Measurements from ENCODE around the gene BUB1. TPM values are rescaled to one million over a fixed set of nuclear protein-coding genes. Genes with fewer than 3 reads are reported as not detected.

Gene BUB1
- total and polyA plus RNA-seq, 9 of the 15 experiments (the other 6 are each of a cell fraction or from before 2014, with no cell fraction given), result 73.4 to 247 (median 118) TPM

DNA sequence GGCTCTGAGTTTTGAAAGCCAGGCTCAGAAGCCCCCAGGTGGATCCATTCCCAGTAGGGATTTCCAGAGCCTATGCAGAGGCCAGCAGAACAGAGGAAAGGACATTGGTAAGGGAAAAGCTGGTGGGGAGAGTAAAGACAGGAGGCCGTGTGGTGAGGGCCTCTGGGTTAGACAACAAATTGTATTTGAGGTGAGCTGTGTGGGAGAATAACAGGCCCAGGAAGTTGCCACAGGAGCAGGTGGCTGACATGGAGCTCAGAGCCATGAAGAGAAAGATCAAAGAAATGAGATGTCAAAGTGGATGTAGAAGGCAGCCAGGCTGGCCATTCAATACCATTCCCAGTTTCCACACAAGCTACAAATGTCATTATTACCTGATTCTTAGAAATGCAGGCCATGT, 8.8 kb downstream of the BUB1 start:
- ChIA-PET POLR2A (interaction anchor here (1.8 kb wide), 1 partner anchor 9 kb away, joined by 9 read pairs; the partner anchor contains the start of gene BUB1), CTCF (ENCODE audit: low intra/inter-chr PET ratio) (no interaction called here)
- H4K20me1 ChIP-seq (replicated peaks; ENCODE audit: control insufficient read depth, insufficient read depth, low read length), result no peaks in the 10 kb centered on the region
- no peak overlapping the region for H2AFZ ChIP-seq (ENCODE audit: low read depth, low read length)
- ATAC-seq (no peak), DNase-seq (ENCODE audit: extremely low read depth in 1 of 4, low spot score in 3 of 4) (no peak), FAIRE-seq (no peak)
- BruUV-seq (replicated peaks), result no TSS peak
- no peak overlapping the region for H3K4me3 ChIP-seq
- H3K27me3 ChIP-seq (ENCODE audit: control insufficient read depth in 2 of 2, insufficient read depth in 2 of 2, low read length in 2 of 2), result no peaks in the 10 kb centered on the region
- H3K79me2 ChIP-seq (ENCODE audit: control insufficient read depth, insufficient read depth, low read length), result peaks cover 48% of the 10 kb centered on the region
- H3K4me1 ChIP-seq (replicated peaks in 1 of 2; ENCODE audit: control insufficient read depth in 2 of 2, insufficient read depth in 2 of 2, low read length in 2 of 2), result no peaks in the 10 kb centered on the region; a peak in 1 of 5 replicates
- H3K36me3 ChIP-seq (ENCODE audit: control insufficient read depth, insufficient read depth, low read length), result peaks cover 100% of the 10 kb centered on the region
- no peaks in the 10 kb centered on the region for H3K9me1 ChIP-seq (ENCODE audit: control insufficient read depth, insufficient read depth, low read length)
- intact Hi-C loops (cut with micrococcal nuclease), result no loop called here
- no peak overlapping the region for H3K4me2 ChIP-seq (ENCODE audit: insufficient read depth, low read length)
- 80% methylated on average over 1 of the region's 1 CpG for WGBS (ENCODE audit: insufficient coverage, low coverage, missing lambda C conversion rate)
- no peak overlapping the region for H3K27ac ChIP-seq (ENCODE audit: extremely low read depth, low read depth, low read length)
- in situ Hi-C loops (cut with MboI), result no loop called here
- no peaks in the 10 kb centered on the region for H3K9me3 ChIP-seq (replicated peaks; ENCODE audit: control insufficient read depth, insufficient read depth, low read depth, low read length)
- no peak overlapping the region for H3K9ac ChIP-seq (ENCODE audit: insufficient read depth in 1 of 2, low read depth in 2 of 2, low read length in 2 of 2)
- no peak for TF ChIP-seq ZNF174 (CRISPR knock-in tag; IDR thresholded peaks at IDR 0.05)
- TF ChIP-seq, protein P1, sequence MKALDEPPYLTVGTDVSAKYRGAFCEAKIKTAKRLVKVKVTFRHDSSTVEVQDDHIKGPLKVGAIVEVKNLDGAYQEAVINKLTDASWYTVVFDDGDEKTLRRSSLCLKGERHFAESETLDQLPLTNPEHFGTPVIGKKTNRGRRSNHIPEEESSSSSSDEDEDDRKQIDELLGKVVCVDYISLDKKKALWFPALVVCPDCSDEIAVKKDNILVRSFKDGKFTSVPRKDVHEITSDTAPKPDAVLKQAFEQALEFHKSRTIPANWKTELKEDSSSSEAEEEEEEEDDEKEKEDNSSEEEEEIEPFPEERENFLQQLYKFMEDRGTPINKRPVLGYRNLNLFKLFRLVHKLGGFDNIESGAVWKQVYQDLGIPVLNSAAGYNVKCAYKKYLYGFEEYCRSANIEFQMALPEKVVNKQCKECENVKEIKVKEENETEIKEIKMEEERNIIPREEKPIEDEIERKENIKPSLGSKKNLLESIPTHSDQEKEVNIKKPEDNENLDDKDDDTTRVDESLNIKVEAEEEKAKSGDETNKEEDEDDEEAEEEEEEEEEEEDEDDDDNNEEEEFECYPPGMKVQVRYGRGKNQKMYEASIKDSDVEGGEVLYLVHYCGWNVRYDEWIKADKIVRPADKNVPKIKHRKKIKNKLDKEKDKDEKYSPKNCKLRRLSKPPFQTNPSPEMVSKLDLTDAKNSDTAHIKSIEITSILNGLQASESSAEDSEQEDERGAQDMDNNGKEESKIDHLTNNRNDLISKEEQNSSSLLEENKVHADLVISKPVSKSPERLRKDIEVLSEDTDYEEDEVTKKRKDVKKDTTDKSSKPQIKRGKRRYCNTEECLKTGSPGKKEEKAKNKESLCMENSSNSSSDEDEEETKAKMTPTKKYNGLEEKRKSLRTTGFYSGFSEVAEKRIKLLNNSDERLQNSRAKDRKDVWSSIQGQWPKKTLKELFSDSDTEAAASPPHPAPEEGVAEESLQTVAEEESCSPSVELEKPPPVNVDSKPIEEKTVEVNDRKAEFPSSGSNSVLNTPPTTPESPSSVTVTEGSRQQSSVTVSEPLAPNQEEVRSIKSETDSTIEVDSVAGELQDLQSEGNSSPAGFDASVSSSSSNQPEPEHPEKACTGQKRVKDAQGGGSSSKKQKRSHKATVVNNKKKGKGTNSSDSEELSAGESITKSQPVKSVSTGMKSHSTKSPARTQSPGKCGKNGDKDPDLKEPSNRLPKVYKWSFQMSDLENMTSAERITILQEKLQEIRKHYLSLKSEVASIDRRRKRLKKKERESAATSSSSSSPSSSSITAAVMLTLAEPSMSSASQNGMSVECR (CRISPR knock-in tag; IDR thresholded peaks at IDR 0.05), result no peak
- TF ChIP-seq HNRNPL (IDR thresholded peaks at IDR 0.05; ENCODE audit: low read depth, low read length), result no peak
- no peak for TF ChIP-seq RBM39 (optimal IDR thresholded peaks at IDR 0.05; ENCODE audit: low read depth, low read length)
- TF ChIP-seq MEF2A (IDR thresholded peaks at IDR 0.05; ENCODE audit: control insufficient read depth, low read depth, low read length), result no peak
- TF ChIP-seq U2AF2 (optimal IDR thresholded peaks at IDR 0.05; ENCODE audit: low read depth, low read length), result no peak
- TF ChIP-seq, protein P2, sequence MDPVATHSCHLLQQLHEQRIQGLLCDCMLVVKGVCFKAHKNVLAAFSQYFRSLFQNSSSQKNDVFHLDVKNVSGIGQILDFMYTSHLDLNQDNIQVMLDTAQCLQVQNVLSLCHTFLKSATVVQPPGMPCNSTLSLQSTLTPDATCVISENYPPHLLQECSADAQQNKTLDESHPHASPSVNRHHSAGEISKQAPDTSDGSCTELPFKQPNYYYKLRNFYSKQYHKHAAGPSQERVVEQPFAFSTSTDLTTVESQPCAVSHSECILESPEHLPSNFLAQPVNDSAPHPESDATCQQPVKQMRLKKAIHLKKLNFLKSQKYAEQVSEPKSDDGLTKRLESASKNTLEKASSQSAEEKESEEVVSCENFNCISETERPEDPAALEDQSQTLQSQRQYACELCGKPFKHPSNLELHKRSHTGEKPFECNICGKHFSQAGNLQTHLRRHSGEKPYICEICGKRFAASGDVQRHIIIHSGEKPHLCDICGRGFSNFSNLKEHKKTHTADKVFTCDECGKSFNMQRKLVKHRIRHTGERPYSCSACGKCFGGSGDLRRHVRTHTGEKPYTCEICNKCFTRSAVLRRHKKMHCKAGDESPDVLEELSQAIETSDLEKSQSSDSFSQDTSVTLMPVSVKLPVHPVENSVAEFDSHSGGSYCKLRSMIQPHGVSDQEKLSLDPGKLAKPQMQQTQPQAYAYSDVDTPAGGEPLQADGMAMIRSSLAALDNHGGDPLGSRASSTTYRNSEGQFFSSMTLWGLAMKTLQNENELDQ (CRISPR knock-in tag; IDR thresholded peaks at IDR 0.05; ENCODE audit: borderline replicate concordance), result no peak
- no peak for TF ChIP-seq BRD9 (IDR thresholded peaks at IDR 0.05; ENCODE audit: low read depth, partially characterized antibody)
- no peak for TF ChIP-seq ZNF785 (CRISPR knock-in tag; IDR thresholded peaks at IDR 0.05)
- no peak for TF ChIP-seq MYC (IDR thresholded peaks at IDR 0.05; ENCODE audit: low read depth, low read length)
- TF ChIP-seq MYC (CRISPR knock-in tag; IDR thresholded peaks at IDR 0.05; ENCODE audit: borderline replicate concordance, low read depth), result no peak
- TF ChIP-seq ILK (tag; IDR thresholded peaks at IDR 0.05; ENCODE audit: borderline replicate concordance, low read depth), result no peak

All from K562 (cell line).